ENCODE results near the gene CTSV. TPM values are rescaled to one million over a fixed set of nuclear protein-coding genes. Genes with fewer than 3 reads are reported as not detected.
"Not testable (repeated sequence)": the region's sequence is repeated elsewhere in the genome, so short reads cannot be mapped to it uniquely, and the experiment has no call there.

CTSV gene
- polyA plus RNA-seq, 6 donors from 2014 or later = 0.19 TPM; not detected in 5

DNA sequence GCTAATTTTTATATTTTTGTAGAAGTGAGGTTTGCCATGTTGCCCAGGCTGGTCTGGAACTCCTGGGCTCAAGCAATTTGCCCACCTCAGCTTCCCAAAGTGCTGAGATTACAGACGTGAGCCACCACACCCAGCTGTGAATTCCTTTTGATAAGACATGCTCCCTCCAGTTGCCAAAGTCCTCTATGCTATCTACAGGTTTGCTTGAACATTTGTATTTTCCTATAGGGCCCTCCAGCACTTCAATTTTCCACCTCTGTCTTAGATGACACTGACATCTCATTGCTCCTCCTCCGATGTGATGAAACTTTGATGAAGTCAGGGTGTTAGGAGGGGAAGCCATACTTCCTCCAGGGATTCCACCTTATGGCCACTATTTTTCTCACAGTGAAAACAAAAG, 25.2 kb upstream of the CTSV start:
- Mint-ChIP-seq H3K4me1 (no peaks in the 10 kb centered on the region), H3K9me3 (peaks cover 5 to 21% (median 12%) of the 10 kb centered on the region in 7 donors), H3K27me3 (peaks cover 15 to 34% (median 34%) of the 10 kb centered on the region in 3 donors), H3K27ac (no peak overlapping the region), H3K36me3 (peaks cover 0 to 10% of the 10 kb centered on the region in 2 donors), H3K4me3 (no peak overlapping the region)
- ATAC-seq (ENCODE audit: low read depth in 2 of 2) (no peak), DNase-seq (no peak)

- no peaks in the 10 kb centered on the region for H3K36me3 Mint-ChIP-seq
- no peaks in the 10 kb centered on the region for H3K4me1 Mint-ChIP-seq
- ATAC-seq (ENCODE audit: low read depth in 2 of 2) = no peak
- H3K9me3 Mint-ChIP-seq = peaks cover 3 to 7% (median 5%) of the 10 kb centered on the region in 7 donors
- H3K27me3 Mint-ChIP-seq = peaks cover 13 to 35% (median 21%) of the 10 kb centered on the region in 3 donors
- no peak overlapping the region for H3K27ac Mint-ChIP-seq
- no peak for DNase-seq
- H3K4me3 Mint-ChIP-seq = no peak overlapping the region
These were observed 21.9 kb upstream of the CTSV start for GRCh38 chr9:97060796-97061195.

DNA sequence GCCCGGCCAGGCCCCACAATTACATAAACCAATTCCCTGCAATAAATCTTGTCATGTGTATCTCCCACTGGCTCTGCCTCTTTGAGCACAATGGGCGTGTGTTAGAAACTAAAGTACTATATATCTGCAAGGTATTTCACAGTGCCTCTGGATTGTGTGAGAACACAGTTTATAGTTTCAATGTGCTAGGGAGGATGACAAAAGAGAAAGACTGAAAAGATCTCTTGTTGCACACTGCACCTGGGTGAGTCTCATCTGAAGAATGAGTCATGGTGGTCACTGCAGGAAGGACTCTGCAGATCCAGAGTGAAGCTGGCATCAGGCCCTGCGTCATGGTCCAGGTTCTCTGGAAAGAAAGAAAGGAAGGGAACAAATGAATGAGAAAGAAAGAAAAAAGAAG, 20.7 kb upstream of the CTSV start:
- H3K4me3 Mint-ChIP-seq = peak overlapping the region in 1 of 8 donors; percentile 1
- no peaks in the 10 kb centered on the region for H3K4me1 Mint-ChIP-seq
- H3K27me3 Mint-ChIP-seq = peaks cover 17 to 35% (median 20%) of the 10 kb centered on the region in 3 donors
- no peaks in the 10 kb centered on the region for H3K36me3 Mint-ChIP-seq
- no peak for DNase-seq
- H3K27ac Mint-ChIP-seq = no peak overlapping the region
- H3K9me3 Mint-ChIP-seq = no peaks in the 10 kb centered on the region
- no peak for ATAC-seq (ENCODE audit: low read depth in 2 of 2)

- Mint-ChIP-seq H3K27me3 (peaks cover 21 to 54% (median 27%) of the 10 kb centered on the region in 3 donors), H3K4me1 (no peaks in the 10 kb centered on the region), H3K4me3 (no peak overlapping the region), H3K27ac (no peak overlapping the region), H3K36me3 (no peaks in the 10 kb centered on the region), H3K9me3 (no peaks in the 10 kb centered on the region)
- ATAC-seq (ENCODE audit: low read depth in 2 of 2) = no peak
- no peak for DNase-seq
These were observed 18.7 kb upstream of the CTSV start for GRCh38 chr9:97057651-97058050.

DNA sequence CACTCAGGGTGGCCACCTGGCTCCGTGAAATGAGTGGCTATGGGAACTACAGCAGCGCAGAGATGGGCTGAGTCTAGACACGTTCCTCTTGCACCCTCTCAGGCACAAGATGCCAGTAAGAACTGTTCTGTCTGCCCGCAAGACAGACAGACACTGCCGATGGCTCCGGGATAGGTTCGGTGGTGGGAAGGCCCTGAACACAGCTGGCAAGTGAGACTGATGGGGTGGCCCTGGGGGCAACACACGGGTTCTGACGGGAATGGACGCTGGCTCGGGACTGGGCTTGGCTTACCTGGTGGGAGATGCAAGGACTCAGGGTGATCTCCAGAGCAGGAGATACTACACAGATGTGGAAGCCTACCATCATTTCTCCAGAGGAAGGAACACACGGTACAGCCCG, 16.9 kb upstream of the CTSV start:
- not testable (repeated sequence) for ATAC-seq (ENCODE audit: low read depth in 2 of 2); H3K36me3 Mint-ChIP-seq; H3K27ac Mint-ChIP-seq; DNase-seq; H3K4me3 Mint-ChIP-seq; H3K4me1 Mint-ChIP-seq; H3K9me3 Mint-ChIP-seq
- peaks cover 21 to 62% (median 27%) of the 10 kb centered on the region in 3 donors for H3K27me3 Mint-ChIP-seq

- DNase-seq = no peak
- H3K36me3 Mint-ChIP-seq = no peaks in the 10 kb centered on the region
- H3K27me3 Mint-ChIP-seq = peaks cover 21 to 61% (median 25%) of the 10 kb centered on the region in 3 donors
- H3K9me3 Mint-ChIP-seq = no peaks in the 10 kb centered on the region
- H3K27ac Mint-ChIP-seq = no peak overlapping the region
- H3K4me3 Mint-ChIP-seq = peak overlapping the region in 1 of 8 donors; percentile 6
- no peak for ATAC-seq (ENCODE audit: low read depth in 2 of 2)
- no peaks in the 10 kb centered on the region for H3K4me1 Mint-ChIP-seq
These were observed 14.8 kb upstream of the CTSV start for GRCh38 chr9:97053717-97054116.

- H3K4me1 Mint-ChIP-seq = no peaks in the 10 kb centered on the region
- ATAC-seq (ENCODE audit: low read depth in 2 of 2) (no peak), DNase-seq (no peak)
- no peak overlapping the region for H3K27ac Mint-ChIP-seq
- no peak overlapping the region for H3K4me3 Mint-ChIP-seq
- peaks cover 21 to 69% (median 28%) of the 10 kb centered on the region in 3 donors for H3K27me3 Mint-ChIP-seq
- H3K9me3 Mint-ChIP-seq = no peaks in the 10 kb centered on the region
- no peaks in the 10 kb centered on the region for H3K36me3 Mint-ChIP-seq
These were observed 13.8 kb upstream of the CTSV start for GRCh38 chr9:97052735-97053134.

- no peaks in the 10 kb centered on the region for H3K36me3 Mint-ChIP-seq
- ATAC-seq (ENCODE audit: low read depth in 2 of 2) (no peak), DNase-seq (no peak)
- no peak overlapping the region for H3K4me3 Mint-ChIP-seq
- no peak overlapping the region for H3K27ac Mint-ChIP-seq
- H3K27me3 Mint-ChIP-seq = peaks cover 42 to 67% (median 61%) of the 10 kb centered on the region in 3 donors
- no peaks in the 10 kb centered on the region for H3K4me1 Mint-ChIP-seq
- H3K9me3 Mint-ChIP-seq = peaks cover 3 to 9% (median 5%) of the 10 kb centered on the region in 7 donors
These were observed 7.3 kb upstream of the CTSV start for GRCh38 chr9:97046228-97046627.

DNA sequence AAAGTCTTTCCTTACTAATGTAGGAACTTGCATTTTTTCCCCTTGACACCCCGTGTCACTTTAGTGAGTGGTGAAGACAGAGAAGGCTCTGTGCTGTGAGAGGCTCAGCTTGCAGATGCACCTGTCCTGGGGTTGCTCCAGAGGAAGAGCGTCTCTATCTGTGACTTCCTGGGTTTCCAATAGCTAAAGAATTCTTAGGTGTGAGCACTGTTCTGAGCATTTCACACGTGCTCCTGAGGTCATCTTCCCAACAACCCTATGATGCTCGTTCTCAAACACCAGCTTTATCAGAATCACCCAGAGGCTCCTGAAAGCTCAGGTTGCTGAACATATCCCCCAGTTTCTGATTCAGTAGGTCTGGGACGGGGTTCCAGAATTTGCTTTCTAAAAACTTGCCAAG, 6.4 kb upstream of the CTSV start:
- H3K9me3 Mint-ChIP-seq = peaks cover 3 to 9% (median 5%) of the 10 kb centered on the region in 7 donors
- H3K36me3 Mint-ChIP-seq = no peaks in the 10 kb centered on the region
- DNase-seq (no peak), ATAC-seq (ENCODE audit: low read depth in 2 of 2) (no peak)
- H3K27me3 Mint-ChIP-seq = peaks cover 35 to 58% (median 56%) of the 10 kb centered on the region in 3 donors
- no peak overlapping the region for H3K27ac Mint-ChIP-seq
- no peaks in the 10 kb centered on the region for H3K4me1 Mint-ChIP-seq
- no peak overlapping the region for H3K4me3 Mint-ChIP-seq

GRCh38 chr9:97041898-97042297, 3.0 kb upstream of the CTSV start:
- Mint-ChIP-seq H3K4me1 (peaks cover 3 to 10% (median 10%) of the 10 kb centered on the region in 3 donors), H3K9me3 (peaks cover 4 to 9% (median 7%) of the 10 kb centered on the region in 7 donors), H3K36me3 (peaks cover 0 to 9% of the 10 kb centered on the region in 2 donors), H3K4me3 (no peak overlapping the region), H3K27ac (no peak overlapping the region), H3K27me3 (peaks cover 50 to 70% (median 69%) of the 10 kb centered on the region in 3 donors)
- no peak for DNase-seq
- no peak for ATAC-seq (ENCODE audit: low read depth in 2 of 2)

DNA sequence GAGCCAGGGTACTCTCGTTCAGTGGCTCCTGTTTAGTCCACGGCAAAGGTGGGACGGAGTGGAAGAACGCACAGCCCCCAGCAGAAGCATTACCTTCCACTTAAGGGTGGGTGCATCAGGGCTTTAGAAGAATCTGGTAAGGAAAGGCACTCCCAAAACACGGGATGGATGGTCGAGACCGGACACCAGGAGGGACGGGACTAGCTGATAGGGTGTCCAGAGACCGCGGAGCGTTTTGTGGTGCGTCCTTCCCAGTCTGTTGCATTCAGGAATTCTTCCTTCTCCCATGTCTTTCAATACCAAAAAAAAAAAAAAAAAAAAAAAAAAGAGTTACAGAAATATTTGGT, 545 bp upstream of the CTSV start:
- H3K27ac Mint-ChIP-seq = peak overlapping the region in 1 of 6 donors; percentile 15
- peaks cover 50 to 56% (median 55%) of the 10 kb centered on the region in 3 donors for H3K27me3 Mint-ChIP-seq
- H3K9me3 Mint-ChIP-seq = peaks cover under 1 to 9% (median 5%) of the 10 kb centered on the region in 7 donors
- DNase-seq (no peak), ATAC-seq (ENCODE audit: low read depth in 2 of 2) (no peak)
- H3K36me3 Mint-ChIP-seq = peaks cover 0 to 11% of the 10 kb centered on the region in 2 donors
- H3K4me3 Mint-ChIP-seq = peak overlapping the region; percentile 58 to 91 (median 84)
- H3K4me1 Mint-ChIP-seq = peaks cover 3 to 10% (median 10%) of the 10 kb centered on the region in 3 donors

DNA sequence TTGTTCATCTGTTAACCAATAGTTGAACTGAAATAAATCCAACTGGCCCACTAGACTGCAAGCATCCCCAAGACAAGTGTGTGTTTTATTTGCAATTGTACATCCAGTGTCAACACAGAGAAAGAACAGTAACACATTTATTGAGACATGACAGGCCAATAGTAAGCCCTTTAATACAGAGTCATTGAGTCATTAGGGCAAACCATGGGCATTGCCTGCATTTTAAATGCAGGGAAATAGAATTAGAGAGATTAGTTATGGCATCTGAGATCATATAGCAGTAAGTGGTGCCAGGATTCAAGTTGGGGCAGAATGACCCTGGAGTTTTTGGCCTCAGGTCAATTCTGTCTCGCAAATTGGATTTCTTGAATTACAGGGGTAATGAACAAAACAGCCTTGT, 15.4 kb downstream of the CTSV start:
- not testable (repeated sequence) for H3K9me3 Mint-ChIP-seq; ATAC-seq (ENCODE audit: low read depth in 2 of 2); H3K4me1 Mint-ChIP-seq; H3K27ac Mint-ChIP-seq; H3K4me3 Mint-ChIP-seq; H3K36me3 Mint-ChIP-seq; DNase-seq
- H3K27me3 Mint-ChIP-seq = peaks cover 7 to 14% (median 11%) of the 10 kb centered on the region in 3 donors

- peaks cover 7 to 15% (median 10%) of the 10 kb centered on the region in 3 donors for H3K4me1 Mint-ChIP-seq
- ATAC-seq (ENCODE audit: low read depth in 2 of 2) (peak; percentile 91 to 92), DNase-seq (peak; percentile 75)
- not testable (repeated sequence) for H3K27me3 Mint-ChIP-seq, H3K9me3 Mint-ChIP-seq, H3K36me3 Mint-ChIP-seq
- peak overlapping the region; percentile 85 to 98 (median 94) for H3K4me3 Mint-ChIP-seq
- H3K27ac Mint-ChIP-seq = peak overlapping the region; percentile 72 to 99 (median 95)
These were observed 25.5 kb downstream of the CTSV start for GRCh38 chr9:97013151-97014132.

DNA sequence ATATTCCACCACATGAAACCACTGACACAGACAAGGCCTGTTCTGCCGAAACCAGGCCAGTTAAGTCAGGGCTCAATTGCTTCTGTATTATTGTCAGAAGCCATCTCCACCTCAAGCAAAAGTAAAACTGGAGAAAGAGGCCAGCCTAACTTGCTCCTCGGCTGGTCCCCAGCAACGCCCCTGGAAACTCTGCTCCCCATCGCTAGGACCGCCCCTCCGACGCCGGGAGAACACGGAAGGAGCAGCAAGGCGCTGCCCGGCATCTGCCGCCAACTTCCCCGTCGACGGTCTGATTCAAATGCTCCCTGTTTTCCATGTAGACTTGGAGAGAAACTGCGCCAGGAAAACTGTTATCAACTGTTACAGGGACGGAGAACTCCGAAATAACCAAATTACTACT, 26.3 kb downstream of the CTSV start:
- Mint-ChIP-seq H3K4me1 (peaks cover 7 to 18% (median 10%) of the 10 kb centered on the region in 3 donors), H3K27ac (peak overlapping the region; percentile 30 to 93 (median 60)), H3K4me3 (peak overlapping the region; percentile 84 to 95 (median 90))
- H3K27me3 Mint-ChIP-seq, H3K9me3 Mint-ChIP-seq, H3K36me3 Mint-ChIP-seq: not testable (repeated sequence)
- DNase-seq (peak; percentile 15), ATAC-seq (ENCODE audit: low read depth in 2 of 2) (peak; percentile 29 to 40)

All from naive B cell (primary cell).